Measurements from ENCODE around the gene LTA4H.

The LTA4H gene

GRCh38 chr12:96049101-96049500 lies 13.7 kb upstream of the LTA4H start:
- no peak overlapping the region for H3K4me3 ChIP-seq (ENCODE audit: control insufficient read depth, low read depth, low read length)
- no peak for DNase-seq (ENCODE audit: low read depth)
- TF ChIP-seq, protein P1, sequence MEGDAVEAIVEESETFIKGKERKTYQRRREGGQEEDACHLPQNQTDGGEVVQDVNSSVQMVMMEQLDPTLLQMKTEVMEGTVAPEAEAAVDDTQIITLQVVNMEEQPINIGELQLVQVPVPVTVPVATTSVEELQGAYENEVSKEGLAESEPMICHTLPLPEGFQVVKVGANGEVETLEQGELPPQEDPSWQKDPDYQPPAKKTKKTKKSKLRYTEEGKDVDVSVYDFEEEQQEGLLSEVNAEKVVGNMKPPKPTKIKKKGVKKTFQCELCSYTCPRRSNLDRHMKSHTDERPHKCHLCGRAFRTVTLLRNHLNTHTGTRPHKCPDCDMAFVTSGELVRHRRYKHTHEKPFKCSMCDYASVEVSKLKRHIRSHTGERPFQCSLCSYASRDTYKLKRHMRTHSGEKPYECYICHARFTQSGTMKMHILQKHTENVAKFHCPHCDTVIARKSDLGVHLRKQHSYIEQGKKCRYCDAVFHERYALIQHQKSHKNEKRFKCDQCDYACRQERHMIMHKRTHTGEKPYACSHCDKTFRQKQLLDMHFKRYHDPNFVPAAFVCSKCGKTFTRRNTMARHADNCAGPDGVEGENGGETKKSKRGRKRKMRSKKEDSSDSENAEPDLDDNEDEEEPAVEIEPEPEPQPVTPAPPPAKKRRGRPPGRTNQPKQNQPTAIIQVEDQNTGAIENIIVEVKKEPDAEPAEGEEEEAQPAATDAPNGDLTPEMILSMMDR (conservative IDR thresholded peaks at IDR 0.05; ENCODE audit: control insufficient read depth, insufficient read depth, low read depth, low read length) = no peak

DNA sequence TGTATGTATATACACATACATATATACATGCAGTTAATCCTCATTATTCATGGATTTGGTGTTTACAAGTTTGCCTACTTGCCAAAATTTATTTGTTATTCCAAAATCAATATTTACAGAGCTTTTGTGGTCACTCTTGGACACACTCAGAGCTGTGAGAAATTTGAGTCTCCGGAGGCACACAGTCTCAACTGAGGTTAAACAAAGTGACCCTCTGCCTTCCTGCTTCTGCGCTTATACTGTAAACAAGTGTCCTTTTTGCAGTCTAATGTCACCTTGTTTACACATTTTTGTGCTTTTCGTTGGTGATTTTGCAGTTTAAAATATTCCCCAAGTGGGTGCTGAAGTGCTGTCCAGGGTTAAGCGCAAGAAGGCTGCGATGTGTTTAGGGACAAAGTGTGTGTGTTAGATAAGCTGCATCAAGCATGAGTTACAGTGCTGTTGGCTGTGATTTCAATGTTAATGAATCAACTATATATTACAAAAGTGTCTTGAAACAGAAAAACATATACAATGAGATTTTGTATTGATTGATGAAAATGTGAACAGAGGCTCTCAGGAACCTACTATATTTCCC lies 13.1 kb upstream of the LTA4H start:
- H3K4me3 ChIP-seq (ENCODE audit: control insufficient read depth, low read depth, low read length) = no peak overlapping the region
- DNase-seq (ENCODE audit: low read depth) = no peak
- TF ChIP-seq, protein P1 (conservative IDR thresholded peaks at IDR 0.05; ENCODE audit: control insufficient read depth, insufficient read depth, low read depth, low read length) = no peak

DNA sequence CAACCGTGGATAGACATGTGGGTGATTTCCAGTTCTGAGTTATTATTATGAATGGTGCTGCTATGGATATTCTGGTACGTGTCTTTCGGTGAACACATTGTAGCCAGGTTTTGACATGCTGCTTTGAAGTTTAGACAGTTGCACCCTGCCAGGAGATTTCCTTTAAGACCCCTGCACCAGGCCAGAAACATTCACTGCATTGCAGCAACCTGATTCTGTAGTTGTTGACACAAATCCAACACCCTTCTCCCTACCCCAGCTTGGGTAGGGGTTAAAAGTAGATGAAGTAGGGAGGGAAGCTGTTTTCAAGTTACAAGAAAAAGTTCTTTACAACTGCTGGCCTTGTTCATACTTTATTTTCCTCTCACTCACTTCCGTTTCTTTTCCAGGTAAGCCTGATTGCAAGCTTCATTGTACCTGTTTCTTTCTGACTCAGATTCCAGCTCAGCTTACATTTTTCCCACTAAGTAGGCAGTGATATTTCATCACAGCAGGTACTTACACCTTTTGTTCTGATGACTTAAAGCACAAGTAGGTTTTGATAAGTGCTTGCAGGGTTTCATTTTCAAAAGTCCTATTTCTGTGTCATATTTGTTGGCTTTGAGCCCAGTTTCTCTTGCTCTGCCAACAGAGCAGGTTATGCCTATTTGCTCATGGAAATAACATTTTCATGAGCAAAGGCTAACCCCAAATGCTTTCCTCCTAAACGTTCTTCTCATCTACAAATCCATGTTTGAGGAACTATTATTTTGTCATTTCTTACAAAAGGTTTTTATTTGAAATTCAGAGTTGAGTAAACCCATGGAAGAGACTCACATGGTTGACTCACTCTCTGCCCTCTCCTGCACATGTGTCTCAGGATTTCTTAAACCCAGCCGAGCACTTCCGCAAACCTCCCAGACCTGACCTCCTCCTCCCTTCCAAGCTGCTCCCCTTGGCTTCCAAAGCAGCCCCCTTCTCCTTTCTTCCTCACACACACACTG lies 12.1 kb upstream of the LTA4H start:
- H3K4me3 ChIP-seq (ENCODE audit: control insufficient read depth, low read depth, low read length) = no peak overlapping the region
- DNase-seq (ENCODE audit: low read depth) = peak; percentile 83
- TF ChIP-seq, protein P1 (conservative IDR thresholded peaks at IDR 0.05; ENCODE audit: control insufficient read depth, insufficient read depth, low read depth, low read length) = no peak

DNA sequence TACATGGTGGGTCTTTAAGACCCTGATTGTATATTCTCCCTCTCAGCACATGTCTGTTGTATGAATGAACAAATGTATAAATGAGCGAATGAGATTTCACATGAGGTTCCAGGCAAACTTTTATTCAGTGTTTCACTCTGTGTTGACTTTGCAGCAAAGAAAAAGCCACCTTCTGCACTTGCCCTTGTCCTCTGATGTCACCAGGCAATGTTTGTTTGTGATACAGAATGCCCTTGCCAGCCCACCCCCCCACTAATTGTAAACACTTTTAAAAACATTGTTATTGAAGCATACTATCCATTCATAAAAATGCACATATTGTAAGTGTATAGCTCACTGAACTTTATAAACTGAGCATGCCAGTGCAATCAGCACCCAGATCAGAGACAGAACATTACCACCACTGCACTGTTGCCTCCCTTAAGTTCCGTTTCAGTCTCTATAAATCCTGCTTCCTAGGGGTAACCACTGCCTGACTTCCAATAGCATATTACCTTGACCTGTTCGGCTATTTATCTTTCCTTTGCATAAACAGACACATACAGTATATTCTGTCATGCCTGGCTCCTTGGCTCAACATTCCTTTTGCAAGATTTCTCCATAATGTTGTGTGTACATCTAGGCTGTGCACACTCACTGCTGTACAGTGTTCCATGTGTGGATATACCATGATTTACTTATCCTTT lies 11.3 kb upstream of the LTA4H start:
- no peak for DNase-seq (ENCODE audit: low read depth)
- TF ChIP-seq, protein P1 (conservative IDR thresholded peaks at IDR 0.05; ENCODE audit: control insufficient read depth, insufficient read depth, low read depth, low read length) = no peak
- no peak overlapping the region for H3K4me3 ChIP-seq (ENCODE audit: control insufficient read depth, low read depth, low read length)

DNA sequence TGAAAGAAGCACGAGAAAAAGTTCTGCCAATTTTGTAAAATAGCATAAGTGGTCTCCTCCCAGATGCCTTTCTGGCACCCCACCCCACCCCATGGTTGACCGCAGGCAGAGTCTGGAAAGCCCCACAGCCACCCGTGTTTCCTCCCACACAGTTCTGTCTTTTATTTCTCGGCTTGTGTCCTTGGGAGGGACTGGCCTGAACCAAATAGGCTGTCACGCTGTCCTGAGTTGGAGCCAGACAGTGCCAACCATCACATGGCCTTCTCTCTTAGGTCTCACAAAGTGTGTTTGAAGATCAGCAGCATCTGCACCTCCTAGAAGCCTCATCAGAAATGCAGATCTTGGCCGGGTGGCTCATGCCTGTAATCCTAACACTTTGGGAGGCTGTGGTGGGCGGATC lies 10.2 kb upstream of the LTA4H start:
- TF ChIP-seq, protein P1 (conservative IDR thresholded peaks at IDR 0.05; ENCODE audit: control insufficient read depth, insufficient read depth, low read depth, low read length) = no peak
- DNase-seq (ENCODE audit: low read depth) = no peak
- H3K4me3 ChIP-seq (ENCODE audit: control insufficient read depth, low read depth, low read length) = no peak overlapping the region

DNA sequence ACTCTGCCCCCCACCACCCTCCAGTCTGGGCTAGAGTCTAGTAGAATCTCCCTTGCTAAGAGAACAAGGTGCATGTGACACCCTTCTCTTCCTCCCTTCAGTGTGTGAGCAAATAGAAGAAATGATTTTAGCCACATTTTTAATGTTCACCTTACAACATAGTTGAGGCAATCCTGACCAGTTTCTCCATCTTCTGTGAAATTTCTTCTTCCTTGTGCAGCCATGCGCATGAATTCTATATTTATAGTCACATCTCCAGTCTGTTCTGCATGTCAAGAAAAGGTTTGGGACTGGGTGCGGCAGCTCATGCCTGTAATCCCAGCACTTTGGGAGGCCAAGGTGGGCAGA lies 9.5 kb upstream of the LTA4H start:
- no peak for DNase-seq (ENCODE audit: low read depth)
- no peak overlapping the region for H3K4me3 ChIP-seq (ENCODE audit: control insufficient read depth, low read depth, low read length)
- TF ChIP-seq, protein P1 (conservative IDR thresholded peaks at IDR 0.05; ENCODE audit: control insufficient read depth, insufficient read depth, low read depth, low read length) = no peak

All from fibroblast of mammary gland (primary cell).